SK-N-DZ (cell line): ENCODE measurements around the gene CNTN6.

Source experiments
- DNase-seq: peaks from one replicate; pipeline ENCODE4 v3.0.0-alpha.2; 2015; ENCODE audit warnings: low spot score
- small RNA-seq, 2 experiments: library from RNA; depleted of rRNA; stranded (forward); fragments of <200 nt; gene quantifications; one replicate each; pipeline ENCODE3, GENCODE V24; 2014

Gene CNTN6

GRCh38 chr3:1406250-1406649 is 313.4 kb downstream of the CNTN6 start:
- DNase-seq: no peak

DNA sequence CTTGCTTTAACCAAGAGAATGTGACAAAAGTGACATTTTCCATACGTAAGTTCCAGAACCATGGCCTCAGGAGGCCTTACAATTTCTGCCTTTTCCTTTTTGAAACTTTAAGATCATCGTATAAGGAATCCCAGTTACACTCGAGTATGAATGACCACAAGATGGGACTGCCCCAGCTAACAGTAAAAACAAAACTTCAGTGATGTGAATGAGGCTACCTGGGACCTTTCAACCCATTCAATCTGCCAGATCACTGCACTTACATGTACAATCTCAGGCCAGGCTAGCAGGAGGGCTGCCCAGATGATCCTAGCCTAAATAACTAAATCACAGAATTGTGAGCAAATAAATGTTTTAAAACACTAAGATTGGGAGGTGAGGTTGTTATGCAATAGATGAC is 328.8 kb downstream of the CNTN6 start:
- no peak for DNase-seq

GRCh38 chr3:1423566-1424089 is 330.8 kb downstream of the CNTN6 start:
- no peak for DNase-seq

DNA sequence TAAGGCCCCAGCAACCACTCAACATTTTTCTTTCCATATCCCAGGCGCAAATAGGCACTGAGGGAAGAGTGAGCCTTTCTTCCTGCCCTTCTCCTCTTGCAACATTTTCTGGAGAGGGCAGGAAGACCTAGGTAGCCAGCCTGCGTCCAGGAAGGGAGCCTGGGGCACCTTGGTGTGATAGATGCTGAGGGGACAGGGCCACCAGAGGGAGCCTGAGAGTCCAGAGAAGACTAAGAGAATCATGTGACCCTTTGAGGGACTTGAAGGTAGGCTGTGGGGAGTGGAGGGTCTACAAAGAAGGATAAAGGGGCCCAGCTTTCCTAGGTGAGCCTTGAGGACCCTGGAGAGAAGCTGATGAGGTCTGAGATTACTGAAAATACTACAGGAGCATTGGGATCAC is 346.6 kb downstream of the CNTN6 start:
- DNase-seq: peak; percentile 33

DNA sequence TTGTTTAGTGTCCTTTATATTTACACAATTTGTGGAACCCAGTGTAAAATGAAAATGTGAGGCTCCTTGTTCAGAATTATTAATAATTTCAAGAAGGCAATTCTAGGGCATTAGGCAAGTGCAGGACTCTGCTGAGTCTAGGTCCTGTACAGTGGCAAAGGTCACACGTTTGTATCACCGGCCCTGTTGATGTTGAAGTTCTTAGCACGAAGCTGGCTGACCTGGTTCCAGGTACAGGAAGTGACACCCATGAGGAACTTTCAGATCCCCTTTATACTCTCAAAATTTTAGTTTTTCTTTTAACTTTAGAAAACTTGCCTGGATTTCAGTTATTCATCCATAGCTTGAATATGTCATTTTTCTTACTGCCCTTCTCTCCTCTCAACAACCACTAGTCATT is 349.4 kb downstream of the CNTN6 start:
- DNase-seq: no peak

DNA sequence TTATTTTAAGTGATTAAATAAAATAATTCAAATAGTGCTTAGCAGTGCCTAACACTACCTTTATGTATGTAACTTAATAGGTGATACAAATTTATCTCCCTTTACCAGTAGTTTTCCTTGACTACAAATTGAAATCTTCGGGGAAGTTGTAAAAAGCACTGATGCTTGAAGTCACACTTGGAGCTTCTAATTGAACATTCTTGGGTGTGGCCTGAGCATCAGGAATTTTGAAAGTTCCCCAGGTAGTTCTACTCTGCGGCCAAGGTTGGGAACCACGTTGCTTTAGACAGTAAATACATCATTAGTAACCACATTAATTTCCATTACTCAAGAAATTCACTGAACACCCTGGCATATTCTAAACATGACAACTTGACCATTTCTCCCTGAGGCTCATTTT is 351.4 kb downstream of the CNTN6 start:
- no peak for DNase-seq

- no peak for DNase-seq
Observed at GRCh38 chr3:1446531-1446930, 353.7 kb downstream of the CNTN6 start.

- DNase-seq: no peak
Observed at GRCh38 chr3:1447452-1447851, 354.6 kb downstream of the CNTN6 start.

DNA sequence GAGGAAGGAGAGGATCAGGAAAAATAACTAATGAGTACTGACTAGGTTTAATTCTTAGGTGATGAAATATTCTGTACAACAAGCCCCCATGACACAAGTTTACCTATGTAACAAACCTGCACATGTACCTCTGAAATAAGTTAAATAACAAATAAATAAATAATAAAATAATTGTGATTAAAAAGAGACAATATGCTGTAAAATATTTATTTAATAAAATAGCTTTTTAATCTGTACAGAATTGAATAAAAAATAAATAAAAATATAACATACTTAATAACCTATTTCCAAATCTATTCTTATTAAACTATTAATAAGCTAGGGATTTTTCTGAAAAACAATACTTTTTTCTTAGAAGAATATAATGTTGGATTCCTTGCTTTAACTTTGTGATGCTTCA is 355.6 kb downstream of the CNTN6 start:
- DNase-seq: no peak

Small RNA genes within 50 kb of the gene (small RNA-seq; reads per million reads assigned to genes)
- gene CRB3P1 (0 reads per million in 2 experiments), gene RN7SL120P (0.03 to 0.13 reads per million in 2 experiments)
